Measurements from ENCODE around the gene FILIP1L. TPM values are rescaled to one million over a fixed set of nuclear protein-coding genes. Genes with fewer than 3 reads are reported as not detected.

Gene FILIP1L
- total and polyA plus RNA-seq, 12 donors: 5.3 to 33.2 (median 17.4) TPM

DNA sequence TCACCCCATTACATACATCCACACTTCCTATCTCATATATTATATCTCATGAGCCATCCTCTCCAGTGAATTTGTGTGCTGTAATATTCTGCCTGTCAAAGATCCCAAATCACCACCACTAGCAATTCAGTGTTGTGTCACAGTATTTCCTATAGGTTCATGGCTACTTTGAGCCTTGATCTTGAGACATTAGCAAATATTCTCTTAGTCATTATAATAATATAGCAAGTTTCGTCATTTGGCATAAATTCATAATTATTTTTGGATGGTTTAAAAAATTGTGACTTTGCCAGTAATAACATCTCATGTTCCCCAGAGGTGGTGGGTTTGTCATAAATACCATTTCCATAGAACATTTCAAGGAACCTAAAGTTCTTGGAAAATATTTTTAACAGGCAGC, 249.0 kb downstream of the FILIP1L start:
- intact Hi-C loops (cut with DNase I): no loop called here
- TF ChIP-seq, protein P1, sequence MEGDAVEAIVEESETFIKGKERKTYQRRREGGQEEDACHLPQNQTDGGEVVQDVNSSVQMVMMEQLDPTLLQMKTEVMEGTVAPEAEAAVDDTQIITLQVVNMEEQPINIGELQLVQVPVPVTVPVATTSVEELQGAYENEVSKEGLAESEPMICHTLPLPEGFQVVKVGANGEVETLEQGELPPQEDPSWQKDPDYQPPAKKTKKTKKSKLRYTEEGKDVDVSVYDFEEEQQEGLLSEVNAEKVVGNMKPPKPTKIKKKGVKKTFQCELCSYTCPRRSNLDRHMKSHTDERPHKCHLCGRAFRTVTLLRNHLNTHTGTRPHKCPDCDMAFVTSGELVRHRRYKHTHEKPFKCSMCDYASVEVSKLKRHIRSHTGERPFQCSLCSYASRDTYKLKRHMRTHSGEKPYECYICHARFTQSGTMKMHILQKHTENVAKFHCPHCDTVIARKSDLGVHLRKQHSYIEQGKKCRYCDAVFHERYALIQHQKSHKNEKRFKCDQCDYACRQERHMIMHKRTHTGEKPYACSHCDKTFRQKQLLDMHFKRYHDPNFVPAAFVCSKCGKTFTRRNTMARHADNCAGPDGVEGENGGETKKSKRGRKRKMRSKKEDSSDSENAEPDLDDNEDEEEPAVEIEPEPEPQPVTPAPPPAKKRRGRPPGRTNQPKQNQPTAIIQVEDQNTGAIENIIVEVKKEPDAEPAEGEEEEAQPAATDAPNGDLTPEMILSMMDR (IDR thresholded peaks at IDR 0.05): no peak
- no peak for TF ChIP-seq POLR2A (IDR thresholded peaks at IDR 0.05)
- Histone ChIP-seq H3K36me3 (replicated peaks in 1 of 2) (no peaks in the 10 kb centered on the region), H3K9me3 (replicated peaks in 1 of 3) (no peaks in the 10 kb centered on the region), H3K27me3 (no peaks in the 10 kb centered on the region), H3K27ac (no peak overlapping the region), H3K4me3 (no peak overlapping the region), H3K4me1 (replicated peaks in 1 of 2) (peaks cover 3 to 44% of the 10 kb centered on the region in 2 donors)
- no peak for DNase-seq
- 67 to 87% (median 82%) methylated on average over 1 of the region's 1 CpG for WGBS, 4 donors

- no peak for DNase-seq
- H3K4me3 ChIP-seq: no peak overlapping the region
- no peaks in the 10 kb centered on the region for H3K27me3 ChIP-seq
- intact Hi-C loops (cut with DNase I): no loop called here
- H3K9me3 ChIP-seq (replicated peaks in 1 of 3): no peaks in the 10 kb centered on the region
- no peaks in the 10 kb centered on the region for H3K36me3 ChIP-seq (replicated peaks in 1 of 2)
- H3K27ac ChIP-seq: no peak overlapping the region
- WGBS, 4 donors: 96 to 100% (median 98%) methylated on average over 2 of the region's 2 CpGs
- TF ChIP-seq, protein P1 (IDR thresholded peaks at IDR 0.05): no peak
- TF ChIP-seq POLR2A (IDR thresholded peaks at IDR 0.05): no peak
- H3K4me1 ChIP-seq (replicated peaks in 1 of 2): peaks cover 6 to 46% of the 10 kb centered on the region in 2 donors
Observed at GRCh38 chr3:99864289-99864688, 250.0 kb downstream of the FILIP1L start.

DNA sequence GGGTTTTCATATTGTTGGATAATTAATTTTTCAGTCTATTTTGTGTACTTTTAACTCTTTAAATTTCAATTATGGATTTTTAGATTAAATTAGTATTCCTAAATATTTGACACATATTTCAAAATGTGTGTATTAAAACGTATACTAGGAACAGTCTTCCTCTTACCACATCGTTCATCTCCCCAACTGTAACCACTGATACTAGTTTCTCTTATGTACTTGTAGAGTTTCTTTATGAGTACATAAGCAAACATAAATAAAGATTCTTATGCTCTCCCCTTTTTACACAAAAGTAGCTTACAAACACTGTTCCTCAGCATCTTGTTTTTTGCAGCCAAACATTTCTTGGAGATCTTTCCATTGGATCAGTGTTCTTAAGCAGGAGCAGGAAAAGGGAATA, 250.7 kb downstream of the FILIP1L start:
- no peak for DNase-seq
- H3K27me3 ChIP-seq: no peaks in the 10 kb centered on the region
- 82 to 89% (median 88%) methylated on average over 2 of the region's 2 CpGs for WGBS, 4 donors
- no peak overlapping the region for H3K4me3 ChIP-seq
- H3K36me3 ChIP-seq (replicated peaks in 1 of 2): no peaks in the 10 kb centered on the region
- H3K9me3 ChIP-seq (replicated peaks in 1 of 3): no peaks in the 10 kb centered on the region
- TF ChIP-seq POLR2A (IDR thresholded peaks at IDR 0.05): no peak
- TF ChIP-seq, protein P1 (IDR thresholded peaks at IDR 0.05): no peak
- H3K4me1 ChIP-seq (replicated peaks in 1 of 2): peaks cover 6 to 40% of the 10 kb centered on the region in 2 donors
- no peak overlapping the region for H3K27ac ChIP-seq
- intact Hi-C loops (cut with DNase I): no loop called here

DNA sequence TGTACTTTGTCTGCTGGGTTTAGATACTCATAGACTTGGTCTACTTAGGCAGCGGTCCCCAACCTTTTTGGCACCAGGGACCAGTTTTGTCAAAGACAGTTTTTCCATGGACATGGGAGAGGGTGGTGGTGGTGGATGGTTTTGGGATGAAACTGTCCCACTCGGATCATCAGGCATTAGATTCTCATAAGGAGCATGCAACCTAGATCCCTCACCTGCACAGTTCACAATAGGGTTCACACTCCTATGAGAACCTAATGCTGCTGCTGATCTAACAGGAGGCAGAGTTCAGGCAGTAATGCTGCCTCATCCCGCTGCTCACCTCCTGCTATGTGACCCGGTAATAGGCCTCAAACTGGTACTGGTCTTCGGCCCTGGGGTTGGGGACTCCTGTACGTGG, 251.3 kb downstream of the FILIP1L start:
- DNase-seq: no peak
- H3K9me3 ChIP-seq (replicated peaks in 1 of 3): no peaks in the 10 kb centered on the region
- H3K36me3 ChIP-seq (replicated peaks in 1 of 2): no peaks in the 10 kb centered on the region
- H3K4me1 ChIP-seq (replicated peaks in 1 of 2): peaks cover 6 to 34% of the 10 kb centered on the region in 2 donors
- no peak overlapping the region for H3K4me3 ChIP-seq
- no peak for TF ChIP-seq POLR2A (IDR thresholded peaks at IDR 0.05)
- TF ChIP-seq, protein P1 (IDR thresholded peaks at IDR 0.05): no peak
- H3K27ac ChIP-seq: no peak overlapping the region
- intact Hi-C loops (cut with DNase I): no loop called here
- WGBS, 4 donors: 75 to 92% (median 87%) methylated on average over 4 to 6 of the region's 6 CpGs
- H3K27me3 ChIP-seq: no peaks in the 10 kb centered on the region

Measured in adrenal gland (tissue), 12 donors.